OCI-LY1 (cell line): Measurements from ENCODE around the gene CAV1.

Experiments used
- H2AFZ ChIP-seq: fragments of 200-600 bp; sonication (generic), shearing (Covaris generic); 2 replicates; pipeline ENCODE4 v1.6.0; 2014; ENCODE audit warnings: antibody characterized with exemption, mild to moderate bottlenecking, low read length
- H3F3A ChIP-seq: fragments of 200-600 bp; sonication (generic), shearing (Covaris generic); 2 replicates; pipeline ENCODE4 v1.6.0; 2014; ENCODE audit warnings: mild to moderate bottlenecking, antibody characterized with exemption, low read length, moderate library complexity; ENCODE audit not compliant: insufficient read depth
- H3K27ac ChIP-seq: fragments of 200-600 bp; sonication (generic); 2 replicates; pipeline ENCODE4 v1.5.1; 2014; ENCODE audit warnings: low read length, mixed run types, mild to moderate bottlenecking, low read depth; ENCODE audit not compliant: poor library complexity, severe bottlenecking
- H3K27me3 ChIP-seq: fragments of 200-600 bp; sonication (generic); 2 replicates; pipeline ENCODE4 v1.6.0; 2014; ENCODE audit warnings: antibody characterized with exemption, mild to moderate bottlenecking, low read length, moderate library complexity; ENCODE audit not compliant: insufficient read depth
- H3K36me3 ChIP-seq: fragments of 200-600 bp; sonication (generic); 2 replicates; pipeline ENCODE4 v1.6.1; 2014; ENCODE audit warnings: mild to moderate bottlenecking, antibody characterized with exemption, low read length, moderate library complexity, mixed read lengths; ENCODE audit not compliant: insufficient read depth
- H3K4me1 ChIP-seq: fragments of 200-600 bp; sonication (generic); 2 replicates; pipeline ENCODE4 v1.5.1; 2014; ENCODE audit warnings: mild to moderate bottlenecking, low read length, moderate library complexity; ENCODE audit not compliant: insufficient read depth, severe bottlenecking
- H3K4me2 ChIP-seq: fragments of 200-600 bp; sonication (generic), shearing (Covaris generic); 2 replicates; pipeline ENCODE4 v1.6.1; 2014; ENCODE audit warnings: low read length
- H3K4me3 ChIP-seq: fragments of 200-600 bp; sonication (generic); 2 replicates; pipeline ENCODE4 v1.5.1; 2014; ENCODE audit warnings: low read length, low read depth, mild to moderate bottlenecking, mixed read lengths; ENCODE audit not compliant: poor library complexity, severe bottlenecking
- H3K79me2 ChIP-seq: fragments of 200-600 bp; shearing (Covaris generic); 2 replicates; pipeline ENCODE4 v1.6.1; 2016; ENCODE audit warnings: mixed run types, low read length, mixed read lengths; ENCODE audit not compliant: insufficient read depth
- H3K9ac ChIP-seq: fragments of 200-600 bp; sonication (generic), shearing (Covaris generic); 2 replicates; pipeline ENCODE4 v1.6.1; 2014; ENCODE audit warnings: mild to moderate bottlenecking, low read length, mixed read lengths
- H3K9me2 ChIP-seq: fragments of 200-600 bp; sonication (generic), shearing (Covaris generic); 2 replicates; pipeline ENCODE4 v1.6.1; 2014; ENCODE audit warnings: low read depth, mild to moderate bottlenecking, low read length, mixed read lengths
- H3K9me3 ChIP-seq: fragments of 200-600 bp; shearing (Covaris generic); 2 replicates; pipeline ENCODE4 v1.6.1; 2014; ENCODE audit warnings: low read length, mixed read lengths
- H4K20me1 ChIP-seq: fragments of 200-600 bp; sonication (generic), shearing (Covaris generic); 2 replicates; pipeline ENCODE4 v1.6.0; 2016; ENCODE audit warnings: mild to moderate bottlenecking, low read length; ENCODE audit not compliant: insufficient read depth
- EZH2 ChIP-seq: fragments of 200-600 bp; sonication (generic), shearing (Covaris generic); IDR thresholded peaks from 2 replicates; pipeline ENCODE4 v1.8.0; 2017; ENCODE audit warnings: borderline replicate concordance, mixed run types, mild to moderate bottlenecking, antibody characterized with exemption, low read length, moderate library complexity, mixed read lengths
- TF ChIP-seq, protein P1 (sequence below): fragments of 200-600 bp; sonication (generic), shearing (Covaris generic); IDR thresholded peaks from 2 replicates; pipeline ENCODE4 v1.5.1; 2017; ENCODE audit warnings: mild to moderate bottlenecking, antibody characterized with exemption, low read length, moderate library complexity, mixed read lengths

The CAV1 gene

DNA sequence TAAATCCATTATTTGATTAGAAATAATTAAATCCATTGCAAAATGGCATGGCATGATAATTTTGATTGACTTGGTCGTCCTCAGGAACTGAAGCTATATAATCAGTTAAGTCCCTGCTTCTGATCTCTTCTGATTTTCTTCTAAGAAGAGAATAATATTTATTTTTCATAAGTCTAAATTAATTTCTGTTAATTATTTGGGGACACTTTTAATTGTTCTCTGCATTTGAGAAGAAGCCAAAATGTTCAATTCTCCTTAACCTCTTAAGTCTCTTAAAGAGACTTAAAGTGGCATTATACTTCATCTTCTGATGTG, 67.2 kb downstream of the CAV1 start:
- no peaks in the 10 kb centered on the region for H3K9me3 ChIP-seq
- no peaks in the 10 kb centered on the region for H3K79me2 ChIP-seq
- H3K4me3 ChIP-seq, result no peak overlapping the region
- H3K4me1 ChIP-seq, result no peaks in the 10 kb centered on the region
- no peak overlapping the region for H3K9ac ChIP-seq
- H3F3A ChIP-seq, result no peaks in the 10 kb centered on the region
- H3K27me3 ChIP-seq, result no peaks in the 10 kb centered on the region
- H2AFZ ChIP-seq, result no peak overlapping the region
- TF ChIP-seq, protein P1, sequence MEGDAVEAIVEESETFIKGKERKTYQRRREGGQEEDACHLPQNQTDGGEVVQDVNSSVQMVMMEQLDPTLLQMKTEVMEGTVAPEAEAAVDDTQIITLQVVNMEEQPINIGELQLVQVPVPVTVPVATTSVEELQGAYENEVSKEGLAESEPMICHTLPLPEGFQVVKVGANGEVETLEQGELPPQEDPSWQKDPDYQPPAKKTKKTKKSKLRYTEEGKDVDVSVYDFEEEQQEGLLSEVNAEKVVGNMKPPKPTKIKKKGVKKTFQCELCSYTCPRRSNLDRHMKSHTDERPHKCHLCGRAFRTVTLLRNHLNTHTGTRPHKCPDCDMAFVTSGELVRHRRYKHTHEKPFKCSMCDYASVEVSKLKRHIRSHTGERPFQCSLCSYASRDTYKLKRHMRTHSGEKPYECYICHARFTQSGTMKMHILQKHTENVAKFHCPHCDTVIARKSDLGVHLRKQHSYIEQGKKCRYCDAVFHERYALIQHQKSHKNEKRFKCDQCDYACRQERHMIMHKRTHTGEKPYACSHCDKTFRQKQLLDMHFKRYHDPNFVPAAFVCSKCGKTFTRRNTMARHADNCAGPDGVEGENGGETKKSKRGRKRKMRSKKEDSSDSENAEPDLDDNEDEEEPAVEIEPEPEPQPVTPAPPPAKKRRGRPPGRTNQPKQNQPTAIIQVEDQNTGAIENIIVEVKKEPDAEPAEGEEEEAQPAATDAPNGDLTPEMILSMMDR, result no peak
- TF ChIP-seq EZH2, result no peak
- H3K36me3 ChIP-seq, result no peaks in the 10 kb centered on the region
- H3K9me2 ChIP-seq, result no peaks in the 10 kb centered on the region
- no peak overlapping the region for H3K27ac ChIP-seq
- no peak overlapping the region for H3K4me2 ChIP-seq
- no peaks in the 10 kb centered on the region for H4K20me1 ChIP-seq

DNA sequence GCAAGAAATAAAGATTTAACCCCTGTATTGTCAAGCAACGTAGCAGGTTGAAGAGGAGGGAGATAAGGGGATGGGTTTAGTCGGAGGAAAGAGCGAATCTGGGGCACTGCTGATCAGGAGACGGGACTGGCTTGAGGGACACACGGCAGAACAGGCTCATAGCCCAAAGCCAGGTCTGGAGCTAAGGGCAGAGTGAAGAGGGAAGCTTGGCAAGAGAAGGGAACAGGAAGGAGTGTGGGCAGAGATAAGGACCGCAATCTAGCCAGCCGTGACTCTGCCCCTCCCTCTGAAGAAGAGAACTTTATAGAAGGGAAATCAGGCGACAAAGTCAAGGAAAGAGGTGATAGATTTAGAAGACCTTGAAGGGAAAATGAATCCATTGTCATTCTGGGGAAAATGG, 67.6 kb downstream of the CAV1 start:
- TF ChIP-seq, protein P1, result no peak
- TF ChIP-seq EZH2, result no peak
- H3F3A ChIP-seq, result no peaks in the 10 kb centered on the region
- H3K36me3 ChIP-seq, result no peaks in the 10 kb centered on the region
- H3K9me3 ChIP-seq, result no peaks in the 10 kb centered on the region
- H3K4me3 ChIP-seq, result no peak overlapping the region
- no peak overlapping the region for H3K4me2 ChIP-seq
- H2AFZ ChIP-seq, result no peak overlapping the region
- no peaks in the 10 kb centered on the region for H4K20me1 ChIP-seq
- no peaks in the 10 kb centered on the region for H3K79me2 ChIP-seq
- H3K27me3 ChIP-seq, result no peaks in the 10 kb centered on the region
- H3K9ac ChIP-seq, result no peak overlapping the region
- H3K9me2 ChIP-seq, result no peaks in the 10 kb centered on the region
- H3K27ac ChIP-seq, result no peak overlapping the region
- no peaks in the 10 kb centered on the region for H3K4me1 ChIP-seq

DNA sequence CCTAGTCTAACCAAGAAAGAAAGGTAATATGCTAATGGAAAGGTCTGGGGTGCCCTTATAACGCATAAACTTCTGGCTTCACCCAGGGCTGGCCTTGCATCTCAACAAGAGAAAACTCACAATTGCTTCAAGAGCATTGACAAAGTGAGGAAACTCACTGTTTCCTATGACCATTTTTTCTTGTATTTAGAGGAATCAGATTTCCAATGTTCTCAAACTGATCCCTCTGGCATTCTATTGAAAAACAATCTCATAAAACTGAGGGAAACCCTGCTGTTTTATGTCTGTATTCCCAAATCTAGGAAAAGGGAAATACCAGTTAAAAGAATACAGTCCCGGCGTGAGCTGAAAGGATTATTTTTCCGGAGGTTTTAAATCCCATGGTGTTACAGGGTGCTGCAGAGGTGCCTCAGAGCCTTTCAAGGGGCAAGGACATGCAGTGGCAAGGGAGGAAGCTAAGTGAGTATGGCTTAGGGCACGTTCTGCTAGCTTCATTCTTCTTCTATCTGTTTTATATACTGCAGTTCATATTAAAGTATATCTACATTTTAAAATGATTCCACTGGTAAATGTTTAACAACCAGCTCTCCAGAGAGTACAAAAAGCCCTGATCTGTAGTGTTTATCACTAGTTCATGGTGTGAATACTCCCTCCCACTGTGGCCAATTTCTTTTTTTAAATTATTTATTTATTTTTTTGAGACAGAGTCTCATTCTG, 68.7 kb downstream of the CAV1 start:
- no peak for TF ChIP-seq EZH2
- TF ChIP-seq, protein P1, result no peak
- Histone ChIP-seq H3K27ac (no peak overlapping the region), H3K9me2 (no peaks in the 10 kb centered on the region), H3K4me1 (no peaks in the 10 kb centered on the region), H3K9me3 (no peaks in the 10 kb centered on the region), H3K9ac (no peak overlapping the region), H4K20me1 (no peaks in the 10 kb centered on the region), H3K36me3 (no peaks in the 10 kb centered on the region), H3K27me3 (no peaks in the 10 kb centered on the region), H3K4me2 (no peak overlapping the region), H2AFZ (no peak overlapping the region), H3K4me3 (no peak overlapping the region), H3K79me2 (no peaks in the 10 kb centered on the region), H3F3A (no peaks in the 10 kb centered on the region)
